GM19023 (cell line): ENCODE measurements around the gene RAB4B.
"Not testable (repeated sequence)": the region's sequence is repeated elsewhere in the genome, so short reads cannot be mapped to it uniquely, and the experiment has no call there.

Source experiments
- ATAC-seq: cut with Tn5 transposase; IDR thresholded peaks from one replicate; pipeline ENCODE4 v1.9.1; 2021; ENCODE audit warnings: mild to moderate bottlenecking, moderate library complexity; ENCODE audit not compliant: unreplicated experiment

Gene RAB4B

DNA sequence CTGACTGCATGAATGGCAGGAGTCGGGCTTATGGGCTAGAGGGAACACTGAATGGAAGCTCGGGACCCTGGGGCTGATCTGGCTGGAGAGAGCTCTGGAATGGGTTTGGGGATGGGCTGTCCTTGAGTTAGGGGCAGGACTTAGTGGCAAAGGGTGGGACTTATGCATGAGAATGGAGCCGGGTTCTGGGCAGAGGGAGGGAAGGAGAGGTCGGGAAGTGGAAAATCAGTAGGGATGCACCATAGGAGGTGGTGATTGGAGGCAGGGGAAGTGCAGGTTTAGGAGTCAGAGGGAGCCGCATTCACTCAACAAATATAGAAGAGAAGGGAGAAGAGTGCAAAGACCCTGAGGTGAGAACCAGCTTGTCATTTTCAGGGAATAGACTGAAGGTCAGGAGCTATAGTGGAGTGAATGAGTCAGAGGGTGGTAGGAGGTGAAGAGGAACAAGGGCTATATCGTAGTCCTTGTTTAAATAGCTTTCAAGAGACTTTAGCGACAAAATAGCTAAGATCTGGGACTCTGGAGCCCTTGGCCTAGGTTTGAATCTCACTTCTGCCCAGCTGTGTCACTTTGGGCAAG lies 748 bp downstream of the RAB4B start:
- no peak for ATAC-seq

DNA sequence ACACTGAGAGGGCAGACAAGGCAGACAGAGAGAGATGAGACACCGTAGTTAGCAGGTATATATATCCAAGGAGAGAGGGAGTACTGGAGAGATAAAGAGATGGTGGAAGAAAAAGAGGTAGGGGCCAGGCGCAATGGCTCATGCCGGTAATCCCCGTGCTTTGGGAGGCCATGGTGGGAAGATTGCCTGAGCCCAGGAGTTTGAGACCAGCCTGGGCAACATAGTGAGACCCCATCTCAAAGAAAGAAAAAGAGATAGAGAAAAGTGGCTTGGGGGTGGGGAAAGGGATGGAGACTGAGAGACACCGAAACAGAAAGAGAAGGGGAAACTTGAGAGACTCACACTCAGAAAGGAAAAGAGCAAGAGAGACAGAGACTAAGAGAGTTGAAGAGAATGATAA lies 2.5 kb downstream of the RAB4B start:
- ATAC-seq: no peak

DNA sequence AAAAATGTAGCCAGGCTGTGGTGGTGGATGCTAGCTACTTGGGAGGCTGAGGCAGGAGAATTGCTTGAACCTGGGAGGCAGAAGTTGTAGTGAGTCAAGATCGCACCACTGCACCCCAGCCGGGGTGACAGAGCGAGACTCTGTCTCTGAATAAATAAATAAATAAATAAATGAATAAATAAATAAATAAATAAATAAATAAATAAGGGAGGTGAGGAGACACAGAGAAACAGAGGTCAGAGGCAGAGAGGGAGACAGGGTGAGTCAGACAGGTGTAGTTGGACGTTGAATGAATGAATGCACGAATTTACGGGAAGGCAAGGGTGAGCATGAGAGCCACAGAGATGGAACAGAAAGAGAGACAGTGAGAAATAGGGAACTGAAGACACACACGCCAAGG lies 3.1 kb downstream of the RAB4B start:
- ATAC-seq: no peak

DNA sequence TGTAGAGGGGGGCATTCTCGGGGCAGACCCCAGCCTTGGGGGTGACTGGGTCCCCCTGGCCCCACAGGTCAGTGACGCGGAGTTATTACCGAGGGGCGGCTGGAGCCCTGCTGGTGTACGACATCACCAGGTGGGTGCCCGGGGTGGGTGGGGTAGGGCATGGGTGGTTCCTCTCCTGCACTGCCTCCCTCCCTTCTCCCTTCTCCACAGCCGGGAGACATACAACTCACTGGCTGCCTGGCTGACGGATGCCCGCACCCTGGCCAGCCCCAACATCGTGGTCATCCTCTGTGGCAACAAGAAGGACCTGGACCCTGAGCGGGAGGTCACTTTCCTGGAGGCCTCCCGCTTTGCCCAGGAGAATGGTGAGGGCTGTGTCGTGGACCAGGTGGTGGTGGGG lies 5.7 kb downstream of the RAB4B start:
- no peak for ATAC-seq

DNA sequence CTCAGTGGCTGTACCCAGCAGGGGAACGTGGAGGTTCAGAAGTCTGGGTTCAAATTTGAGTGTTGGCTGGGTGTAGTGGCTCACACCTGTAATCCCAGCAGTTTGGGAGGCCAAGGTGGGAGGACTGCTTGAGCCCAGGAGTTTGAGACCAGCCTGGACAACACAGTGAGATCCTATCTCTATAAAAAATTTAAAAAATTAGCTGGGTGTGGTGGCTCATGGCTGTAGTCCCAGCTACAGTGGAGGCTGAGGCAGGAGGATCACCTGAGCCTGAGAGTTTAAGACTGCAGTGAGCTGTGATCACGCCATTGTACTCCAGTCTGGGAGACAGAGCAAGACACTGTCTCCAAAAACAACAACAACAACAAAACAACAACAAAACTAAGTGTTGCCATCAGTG lies 6.1 kb downstream of the RAB4B start:
- not testable (repeated sequence) for ATAC-seq

DNA sequence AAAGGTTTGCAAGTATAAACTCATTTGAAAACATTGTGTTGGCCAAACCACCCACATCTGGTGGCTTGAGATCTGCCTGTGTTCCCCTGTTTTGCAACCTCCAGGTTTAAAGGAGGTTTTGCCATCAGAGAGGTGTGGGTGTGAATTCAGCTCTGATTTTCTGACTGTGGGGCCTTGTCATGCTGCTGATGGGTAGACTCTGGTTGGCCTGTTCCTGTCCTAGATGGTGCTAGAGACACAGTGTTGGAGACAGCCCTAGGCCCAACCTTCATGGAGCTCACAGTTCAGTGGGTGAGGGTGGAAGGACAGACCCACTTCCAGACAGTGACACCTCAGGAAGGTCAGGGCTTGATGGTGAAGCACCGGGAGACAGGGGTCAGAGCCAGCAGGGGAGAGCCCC lies 7.5 kb downstream of the RAB4B start:
- ATAC-seq: no peak

DNA sequence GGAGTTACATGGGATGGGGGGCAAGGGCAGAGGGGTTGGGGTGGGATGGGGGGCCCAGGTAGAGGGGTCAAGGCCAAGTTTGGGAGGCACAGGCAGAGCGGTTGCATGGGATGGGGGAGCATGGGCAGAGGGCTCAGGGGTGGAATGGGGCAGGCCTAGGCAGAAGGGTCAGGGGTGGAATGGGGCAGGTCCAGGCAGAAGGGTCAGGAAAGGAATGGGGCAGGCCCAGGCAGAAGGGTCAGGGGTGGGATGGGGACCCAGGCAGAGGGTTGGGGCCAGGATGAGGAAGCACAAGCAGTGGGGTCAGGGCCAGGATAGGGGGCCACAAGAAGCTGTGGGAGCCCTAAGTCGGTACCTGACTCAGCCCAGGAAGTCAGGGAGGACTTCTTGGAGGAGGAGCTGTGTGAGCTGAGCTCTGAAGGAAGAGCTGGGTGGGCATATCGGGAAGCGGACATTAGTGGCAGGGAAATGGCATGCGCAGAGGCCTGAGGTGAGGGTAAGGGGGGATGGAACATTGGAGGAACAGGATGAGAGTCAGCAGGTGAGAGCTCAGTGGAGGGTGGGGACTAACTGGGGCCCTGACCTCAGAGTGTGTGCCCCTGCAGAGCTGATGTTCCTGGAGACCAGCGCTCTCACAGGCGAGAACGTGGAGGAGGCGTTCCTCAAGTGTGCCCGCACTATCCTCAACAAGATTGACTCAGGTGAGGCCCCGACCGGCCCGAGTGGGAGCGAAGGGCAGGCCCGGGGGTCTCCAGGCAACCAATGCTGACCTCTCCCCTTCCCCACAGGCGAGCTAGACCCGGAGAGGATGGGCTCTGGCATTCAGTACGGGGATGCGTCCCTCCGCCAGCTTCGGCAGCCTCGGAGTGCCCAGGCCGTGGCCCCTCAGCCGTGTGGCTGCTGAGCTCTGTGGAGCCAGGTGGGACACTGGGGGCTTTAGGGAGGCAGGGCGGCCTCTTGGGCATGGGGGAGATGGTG lies 8.3 kb downstream of the RAB4B start:
- ATAC-seq: no peak

DNA sequence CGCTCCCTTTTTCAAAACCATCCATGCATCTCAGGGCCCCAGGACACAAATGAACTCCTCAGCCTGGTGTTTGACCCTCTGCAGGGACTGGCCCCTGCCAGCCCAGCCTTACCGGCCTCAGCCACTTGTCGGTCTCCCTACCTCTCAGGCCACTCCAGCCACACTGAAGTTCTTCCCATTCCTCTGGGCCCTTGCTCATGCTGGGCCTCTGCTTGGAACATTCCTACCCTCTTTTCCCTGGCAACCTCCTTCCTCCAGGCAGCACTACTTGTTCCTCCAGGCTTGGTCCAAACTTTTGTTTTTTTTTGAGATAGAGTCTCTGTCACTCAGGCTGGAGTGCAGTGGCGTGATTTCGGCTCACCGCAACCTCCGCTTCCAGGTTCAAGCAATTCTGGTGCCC lies 13.3 kb downstream of the RAB4B start:
- ATAC-seq: no peak

DNA sequence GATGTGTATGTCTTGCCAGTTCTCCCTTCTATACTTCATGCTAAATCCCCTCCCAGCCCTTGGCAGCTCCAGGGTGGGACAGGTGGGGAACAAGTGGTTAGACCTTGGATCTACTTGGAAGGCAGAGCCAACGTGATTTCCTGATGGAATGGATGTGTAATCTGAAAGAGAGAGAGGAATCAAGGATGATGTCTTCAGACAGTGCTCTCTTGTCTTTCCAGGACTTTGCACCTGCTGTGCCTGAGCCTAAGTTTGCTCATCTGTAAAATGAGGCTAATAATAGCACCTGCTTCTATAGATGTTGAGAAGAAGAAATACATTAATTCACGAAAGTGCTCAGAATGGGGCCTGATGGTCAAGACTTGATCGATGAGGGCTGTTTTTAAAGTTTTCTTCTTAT lies 13.9 kb downstream of the RAB4B start:
- ATAC-seq: no peak

DNA sequence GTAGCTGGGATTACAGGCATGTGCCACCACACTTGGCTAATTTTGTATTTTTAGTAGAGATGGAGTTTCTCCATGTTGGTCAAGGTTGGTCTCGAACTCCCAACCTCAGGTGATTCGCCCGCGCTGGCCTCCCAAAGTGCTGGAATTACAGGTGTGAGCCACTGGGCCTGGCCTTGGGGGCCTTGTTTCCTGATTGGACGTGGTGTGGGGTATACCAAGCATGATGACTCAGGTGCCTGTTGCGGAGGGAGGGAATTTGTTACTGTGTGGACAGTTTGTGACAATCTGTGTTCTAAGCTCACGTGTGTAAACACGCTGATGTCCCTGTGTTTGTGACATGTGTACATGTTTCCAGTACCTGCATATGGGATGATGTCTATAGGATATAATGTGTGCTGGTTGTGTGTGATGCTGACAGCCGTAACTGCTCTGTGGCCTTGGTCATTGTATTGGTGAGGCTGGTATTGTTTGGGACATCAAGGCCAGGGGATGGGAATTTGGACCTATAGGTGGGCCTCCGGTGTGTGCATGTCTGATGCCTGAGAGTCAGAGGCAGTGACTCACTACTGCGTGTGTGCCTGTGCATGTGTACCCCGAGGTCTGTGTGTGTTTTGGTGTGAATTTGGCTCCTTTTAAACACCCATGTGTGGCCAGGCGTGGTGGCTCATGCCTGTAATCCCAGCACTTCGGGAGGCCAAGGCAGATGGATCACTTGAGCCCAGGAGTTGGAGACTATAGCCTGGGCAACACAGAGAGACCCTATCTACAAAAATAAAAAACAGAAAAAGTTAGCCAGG lies 19.3 kb downstream of the RAB4B start:
- ATAC-seq: no peak

DNA sequence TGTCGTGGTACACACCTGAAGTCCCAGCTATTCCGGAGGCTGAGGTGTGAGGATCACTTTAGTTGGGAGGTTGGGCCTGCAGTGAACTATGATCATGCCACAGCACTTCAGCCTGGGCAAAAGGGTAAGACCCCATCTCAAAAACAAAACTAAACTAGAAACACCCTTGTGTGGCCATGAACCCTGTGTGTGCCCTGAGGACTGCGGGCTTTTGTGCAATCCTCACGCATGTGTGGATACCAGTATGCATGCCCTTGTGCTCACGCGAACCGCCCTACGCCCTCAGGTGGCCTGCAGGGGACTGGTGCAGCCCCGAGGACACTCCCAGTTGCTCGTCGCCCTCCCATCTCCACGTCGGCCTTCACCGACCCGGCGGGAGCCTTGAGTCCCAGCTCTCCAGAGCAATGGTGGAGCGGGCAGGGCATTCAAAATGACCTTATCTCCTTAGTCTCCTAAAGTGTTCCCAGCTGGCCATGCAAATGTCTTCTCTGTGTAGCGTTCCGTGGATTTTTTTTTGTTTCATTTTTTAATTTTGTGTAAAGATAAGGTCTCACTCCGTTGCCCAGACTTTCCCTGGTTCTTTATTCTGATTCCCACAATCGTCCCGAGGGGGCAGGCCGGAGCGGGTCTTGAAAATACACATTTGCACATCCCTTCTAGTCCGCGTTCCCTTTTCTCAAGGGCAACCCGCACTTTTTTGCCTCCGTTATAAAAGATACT lies 20.1 kb downstream of the RAB4B start:
- ATAC-seq: peak; percentile 29

DNA sequence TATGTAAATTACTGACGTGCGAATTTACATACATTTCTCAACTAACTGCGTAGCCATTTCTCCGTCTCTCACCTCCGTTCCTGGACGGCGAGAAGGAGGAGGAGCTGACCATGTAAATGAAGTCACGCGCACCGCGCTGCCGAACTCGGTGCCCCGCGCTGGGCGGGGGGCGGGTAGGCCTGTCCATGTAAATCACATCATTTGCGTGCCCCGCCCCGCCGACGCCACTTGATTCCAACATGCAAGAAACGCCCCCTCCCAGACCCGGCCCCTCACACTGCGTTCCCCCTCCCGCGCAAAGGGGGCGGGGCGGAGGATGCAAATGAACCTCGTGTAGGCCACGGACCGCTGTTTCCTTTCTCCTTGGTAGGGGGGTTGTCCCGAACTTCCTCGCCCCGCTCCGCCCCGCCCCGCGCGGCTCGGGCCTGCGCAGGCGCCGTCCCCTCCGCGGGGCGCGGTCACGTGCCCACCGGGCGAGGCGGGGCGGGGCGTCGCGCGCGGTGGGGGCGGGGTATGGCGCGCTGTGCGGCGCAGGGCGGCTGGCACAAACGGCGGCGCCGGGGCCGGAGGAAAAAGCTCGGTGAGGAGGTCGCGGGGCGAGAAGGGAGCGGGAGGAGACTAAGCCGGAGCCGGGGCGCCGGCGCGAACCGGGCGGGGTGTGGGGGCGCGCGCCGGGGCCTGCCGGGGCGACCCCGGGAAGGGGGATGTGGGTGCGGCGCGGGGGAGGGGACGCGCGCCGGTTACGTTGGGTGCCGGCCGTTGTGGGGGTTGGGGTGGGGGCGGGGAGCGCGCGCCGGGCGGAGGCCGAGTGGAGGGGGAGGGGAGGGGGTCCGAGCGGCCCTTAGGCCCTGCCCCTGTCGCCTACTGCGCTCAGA lies 20.9 kb downstream of the RAB4B start, which contains the start of gene EGLN2:
Gene EGLN2, plus strand, starts transcription at position 509 of the 875 bp plus-strand sequence. CDS start 1,382 bp downstream, outside the sequence.
- ATAC-seq: peak; percentile 79

DNA sequence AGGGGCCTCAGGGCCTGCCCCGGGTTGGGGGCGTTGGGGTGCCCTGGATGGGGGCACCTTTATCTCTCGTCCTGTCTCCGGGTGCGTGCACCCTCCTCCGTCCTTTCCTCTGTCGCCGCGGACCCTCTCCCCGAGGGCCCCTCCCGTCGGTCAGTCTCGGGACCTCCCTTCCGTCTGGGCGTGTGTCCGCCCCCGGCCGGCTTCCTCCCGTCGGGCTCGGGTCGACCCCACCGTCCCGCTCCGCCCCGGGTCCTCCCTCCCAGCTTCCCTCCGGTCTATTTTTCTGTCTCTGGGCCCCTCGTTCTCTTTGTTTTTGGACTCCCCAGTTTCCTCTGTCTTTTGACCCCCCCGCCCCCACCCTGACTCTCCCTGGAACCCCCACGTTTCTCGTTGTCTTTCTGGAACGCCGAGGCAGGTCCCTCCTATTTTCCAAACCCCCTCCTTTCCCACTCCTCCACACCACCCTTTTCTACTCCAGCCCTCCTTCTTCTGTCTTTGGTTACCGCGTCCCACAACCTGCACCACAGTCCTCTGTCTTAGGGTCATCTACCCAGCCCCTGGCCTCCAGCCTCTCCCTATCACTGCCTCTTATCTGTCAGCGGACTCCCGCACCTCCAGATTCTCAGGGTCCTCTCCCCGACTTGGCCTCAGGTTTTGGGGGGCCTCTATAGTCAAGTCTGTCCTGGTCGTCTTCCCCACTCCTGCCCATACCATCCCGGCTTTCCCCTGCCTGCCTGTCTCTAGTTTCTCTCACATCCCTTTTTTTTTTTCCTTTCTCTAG lies 21.7 kb downstream of the RAB4B start:
- no peak for ATAC-seq

DNA sequence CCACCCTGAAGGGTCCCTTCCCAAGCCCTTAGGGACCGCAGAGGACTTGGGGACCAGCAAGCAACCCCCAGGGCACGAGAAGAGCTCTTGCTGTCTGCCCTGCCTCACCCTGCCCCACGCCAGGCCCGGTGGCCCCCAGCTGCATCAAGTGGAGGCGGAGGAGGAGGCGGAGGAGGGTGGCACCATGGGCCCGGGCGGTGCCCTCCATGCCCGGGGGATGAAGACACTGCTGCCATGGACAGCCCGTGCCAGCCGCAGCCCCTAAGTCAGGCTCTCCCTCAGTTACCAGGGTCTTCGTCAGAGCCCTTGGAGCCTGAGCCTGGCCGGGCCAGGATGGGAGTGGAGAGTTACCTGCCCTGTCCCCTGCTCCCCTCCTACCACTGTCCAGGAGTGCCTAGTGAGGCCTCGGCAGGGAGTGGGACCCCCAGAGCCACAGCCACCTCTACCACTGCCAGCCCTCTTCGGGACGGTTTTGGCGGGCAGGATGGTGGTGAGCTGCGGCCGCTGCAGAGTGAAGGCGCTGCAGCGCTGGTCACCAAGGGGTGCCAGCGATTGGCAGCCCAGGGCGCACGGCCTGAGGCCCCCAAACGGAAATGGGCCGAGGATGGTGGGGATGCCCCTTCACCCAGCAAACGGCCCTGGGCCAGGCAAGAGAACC lies 22.4 kb downstream of the RAB4B start:
- no peak for ATAC-seq

DNA sequence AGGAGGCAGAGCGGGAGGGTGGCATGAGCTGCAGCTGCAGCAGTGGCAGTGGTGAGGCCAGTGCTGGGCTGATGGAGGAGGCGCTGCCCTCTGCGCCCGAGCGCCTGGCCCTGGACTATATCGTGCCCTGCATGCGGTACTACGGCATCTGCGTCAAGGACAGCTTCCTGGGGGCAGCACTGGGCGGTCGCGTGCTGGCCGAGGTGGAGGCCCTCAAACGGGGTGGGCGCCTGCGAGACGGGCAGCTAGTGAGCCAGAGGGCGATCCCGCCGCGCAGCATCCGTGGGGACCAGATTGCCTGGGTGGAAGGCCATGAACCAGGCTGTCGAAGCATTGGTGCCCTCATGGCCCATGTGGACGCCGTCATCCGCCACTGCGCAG lies 22.9 kb downstream of the RAB4B start:
- ATAC-seq: no peak

DNA sequence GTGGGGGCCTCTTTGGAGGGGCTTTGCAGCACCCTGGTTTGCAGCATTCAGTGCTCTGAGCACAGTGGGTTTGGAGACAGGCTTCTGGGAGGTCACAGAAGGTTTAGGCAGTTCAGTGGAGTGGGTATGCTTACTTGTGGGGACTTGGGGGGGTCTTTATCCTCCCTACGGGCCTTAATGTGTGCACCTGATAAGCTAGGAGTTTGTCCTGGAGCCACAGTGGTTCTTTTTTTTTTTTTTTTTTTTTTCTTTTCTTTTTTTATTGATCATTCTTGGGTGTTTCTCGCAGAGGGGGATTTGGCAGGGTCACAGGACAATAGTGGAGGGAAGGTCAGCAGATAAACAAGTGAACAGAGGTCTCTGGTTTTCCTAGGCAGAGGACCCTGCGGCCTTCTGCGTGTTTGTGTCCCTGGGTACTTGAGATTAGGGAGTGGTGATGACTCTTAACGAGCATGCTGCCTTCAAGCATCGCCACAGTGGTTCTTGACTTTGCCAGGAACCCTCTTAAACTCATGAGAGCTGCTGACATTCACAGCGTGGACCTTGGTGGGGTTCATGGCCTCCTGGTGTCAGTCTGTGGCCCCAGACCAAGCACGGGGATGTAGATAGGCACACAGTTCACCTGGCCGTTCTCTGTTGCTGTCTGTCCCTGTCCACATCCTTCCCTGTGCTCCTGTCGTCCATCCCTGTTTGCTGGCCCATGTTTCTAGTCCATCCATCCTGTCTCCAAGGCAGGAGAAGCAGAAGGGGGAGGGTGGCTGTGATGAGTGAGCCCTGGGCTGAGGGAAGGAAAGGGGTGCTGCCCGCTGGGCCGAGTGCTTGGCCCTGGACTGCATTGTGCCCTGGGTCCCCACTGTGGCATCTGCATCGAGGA lies 23.6 kb downstream of the RAB4B start:
- no peak for ATAC-seq

DNA sequence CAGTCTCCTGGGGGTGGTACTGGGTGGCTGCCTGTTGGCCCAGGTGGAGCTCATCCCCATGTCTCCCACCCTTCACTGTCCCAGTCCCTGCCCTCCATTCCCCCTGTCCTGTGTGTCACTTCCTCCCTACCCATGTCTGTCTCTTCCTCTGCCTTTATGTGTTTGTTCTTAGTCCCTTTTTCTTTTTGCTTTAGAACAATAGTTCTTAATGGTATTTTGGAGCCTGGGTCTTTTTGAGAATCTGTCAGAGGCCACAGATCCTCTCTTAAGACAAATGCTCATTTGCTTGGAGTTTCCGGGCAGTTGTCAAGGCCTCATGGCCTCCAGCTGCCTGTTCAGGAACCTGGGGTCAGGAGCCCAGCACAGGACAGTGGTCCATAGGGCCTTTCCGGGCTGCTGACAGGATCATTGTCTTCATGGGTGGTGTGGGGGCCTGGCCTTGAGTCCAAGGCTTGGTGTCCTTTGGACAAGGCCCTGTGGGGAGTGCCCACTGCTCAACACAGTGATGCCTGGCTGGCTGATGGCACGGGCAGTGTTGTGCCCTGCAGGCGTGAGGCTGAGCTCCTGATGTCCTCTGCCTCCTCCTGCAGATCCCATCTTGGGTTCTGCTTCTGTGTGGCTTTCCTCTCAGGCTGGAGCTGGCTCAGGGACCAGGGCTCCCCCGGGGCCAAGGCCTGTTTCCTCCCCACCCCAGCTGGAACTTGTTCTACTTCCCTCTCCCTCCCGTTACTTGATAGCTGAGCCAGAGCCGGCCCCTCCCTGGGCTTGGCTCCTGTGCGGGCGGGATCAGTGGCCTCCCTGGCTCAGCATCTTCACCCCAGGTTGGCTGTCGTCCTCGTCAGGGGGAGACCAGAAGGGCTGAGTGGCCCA lies 24.5 kb downstream of the RAB4B start:
- ATAC-seq: no peak
